Heart right ventricle (tissue), 16 donors: ENCODE measurements around the gene RHBDL3. TPM values are rescaled to one million over a fixed set of nuclear protein-coding genes. Genes with fewer than 3 reads are reported as not detected.

Source experiments
- ATAC-seq, 8 donors: fragments of 200-7000 bp; cut with Tn5 transposase; one replicate each; pipeline ENCODE4 v1.9.1; 2020; ENCODE audit warnings: mild to moderate bottlenecking in 8 of 8, moderate library complexity in 8 of 8, moderate number of reproducible peaks in 1 of 8
- DNase-seq, 2 donors: peaks; one replicate each; pipeline ENCODE4 v3.0.0-alpha.2; 2020
- H3K27ac ChIP-seq, 10 donors: fragments of 200-600 bp; sonication (generic) in 2 of 10; one replicate each; pipeline versions ENCODE4 v1.5.0 to v1.8.0; 2020 to 2022; ENCODE audit warnings: mild to moderate bottlenecking in 3 of 10
- H3K27me3 ChIP-seq, 7 donors: fragments of 200-600 bp; one replicate each; pipeline ENCODE4 v1.8.0; 2021 to 2022; ENCODE audit warnings: mild to moderate bottlenecking in 2 of 7
- H3K36me3 ChIP-seq, 9 donors: fragments of 200-600 bp; sonication (generic) in 1 of 9; one replicate each; pipeline versions ENCODE4 v1.5.0 to v1.8.0; 2020 to 2022; ENCODE audit warnings: mild to moderate bottlenecking in 2 of 9
- H3K4me1 ChIP-seq, 9 donors: fragments of 200-600 bp; sonication (generic) in 1 of 9; one replicate each; pipeline versions ENCODE4 v1.5.0 to v1.8.0; 2020 to 2022; ENCODE audit warnings: mild to moderate bottlenecking in 4 of 9
- H3K4me3 ChIP-seq, 10 donors: fragments of 200-600 bp; sonication (generic) in 2 of 10; one replicate each; pipeline versions ENCODE4 v1.5.0 to v1.8.0; 2020 to 2022; ENCODE audit warnings: mild to moderate bottlenecking in 7 of 10, moderate library complexity in 2 of 10
- H3K9me3 ChIP-seq, 11 donors: fragments of 200-600 bp in 10 of 11; sonication (generic) in 2 of 11; one replicate each; pipeline versions ENCODE4 v1.5.0 to v1.8.0; 2013 to 2022; ENCODE audit warnings: mild to moderate bottlenecking in 2 of 11, control low read depth in 1 of 11, moderate library complexity in 1 of 11
- CTCF ChIP-seq, 9 donors: fragments of 200-600 bp; sonication (generic) in 2 of 9; IDR thresholded peaks; one replicate each; pipeline versions ENCODE4 v1.5.0 to v1.8.0; 2021 to 2022; ENCODE audit warnings: antibody characterized with exemption in 9 of 9, mild to moderate bottlenecking in 5 of 9, moderate library complexity in 1 of 9
- WGBS, 2 donors: extraction: QIAGEN DNeasy Blood & Tissue Kit; methylation state at CpG; one replicate each; pipeline ENCODE4 v1.1.7; 2013; ENCODE audit warnings: inconsistent platforms in 1 of 2; 5-methylcytosine and 5-hydroxymethylcytosine counted together
- intact Hi-C, 10 donors: fragments of 100-400 bp; cut with DNase I; formaldehyde crosslinking; loops; one replicate each; pipeline versions ENCODE4 v1.11.1 to v1.14.2; 2022
- polyA plus RNA-seq, 2 donors: library from polyadenylated mRNA; stranded (reverse); fragments of 200-250 nt; gene quantifications; one replicate each; pipeline ENCODE4 v1.2.3, GENCODE V29; 2013
- total RNA-seq, 10 donors: library from RNA; stranded (reverse); fragmentation: NEBNext Ultra II Directional in 3 of 10; extraction: Animal tissue kit (Norgen Biotek cat#: 25700) in 3 of 10; gene quantifications; one replicate each; pipeline versions ENCODE4 v1.2.1 to v1.2.4, GENCODE V29; 2021 to 2023
- donor health status: Arrhythmogenic right ventricular cardiomyopathy.
- donor health status: ischemic (EF 13 %, LVEDD 7.1; RV severe dilation, severe dysfunction).
- donor health status: healthy with polysubstance abuse.
- donor health status: DM: no; HTN: yes; CAD: no.
- donor health status: DM: no; HTN: no; CAD: no.
- donor health status: ischemic (EF 25% LVEDD 6.9; RV normal size, moderate dysfunction).
- donor health status: ischemic (EF 25% LVEDD 5.7; RV mildly dilated, moderate dysfunction).
- donor health status: healthy.
- donor health status: DM: yes; HTN: yes; CAD: no.
- donor health status: Ischemic cardiomyopathy.
- donor health status: ischemic (EF 35%, LVEDD 5.7; RV mildly dilated, moderate dysfunction).
- donor health status: nonischemic (EF 11% LVEDD 7.7; RV severe dilation, severe dysfunction).
- donor health status: DM: yes; HTN: yes; CAD: no.
- donor health status: PGD.
- donor health status: ischemic (EF 29% LVEDD 5.4; RV normal size, mild dysfunction).
- donor health status: nonischemic (EF 23%, LVEDD 6.1; RV moderate dilation, normal function).

Gene RHBDL3
- total and polyA plus RNA-seq, 12 donors = 0.07 to 3.7 (median 0.30) TPM; not detected in 2

GRCh38 chr17:32342603-32343325 is 77.1 kb downstream of the RHBDL3 start:
- H3K27ac ChIP-seq = peak overlapping the region in 8 of 10 donors; percentile 59 to 93 (median 86)
- H3K4me1 ChIP-seq = peaks cover 2 to 23% (median 16%) of the 10 kb centered on the region in 9 donors
- 72 to 73% methylated on average over 14 of the region's 14 CpGs for WGBS, 2 donors
- intact Hi-C loops = no loop called here
- ATAC-seq (no peak), DNase-seq (no peak)
- H3K9me3 ChIP-seq = no peaks in the 10 kb centered on the region
- H3K36me3 ChIP-seq = peaks cover 0 to 25% (median 8%) of the 10 kb centered on the region in 9 donors
- H3K4me3 ChIP-seq = peak overlapping the region in 9 of 10 donors; percentile 58 to 87 (median 73)
- no peak for TF ChIP-seq CTCF (IDR thresholded peaks at IDR 0.05)
- no peaks in the 10 kb centered on the region for H3K27me3 ChIP-seq

GRCh38 chr17:32345951-32346600 is 80.4 kb downstream of the RHBDL3 start:
- Histone ChIP-seq H3K27me3 (no peaks in the 10 kb centered on the region), H3K27ac (no peak overlapping the region), H3K4me3 (no peak overlapping the region), H3K4me1 (peaks cover 2 to 29% (median 23%) of the 10 kb centered on the region in 9 donors), H3K36me3 (no peaks in the 10 kb centered on the region), H3K9me3 (no peaks in the 10 kb centered on the region)
- TF ChIP-seq CTCF (IDR thresholded peaks at IDR 0.05) = no peak
- DNase-seq (no peak), ATAC-seq (no peak)
- intact Hi-C loops = no loop called here
- 84 to 88% methylated on average over 11 of the region's 11 CpGs for WGBS, 2 donors

- intact Hi-C loops = no loop called here
- DNase-seq = no peak
- Histone ChIP-seq H3K27me3 (no peaks in the 10 kb centered on the region), H3K27ac (no peak overlapping the region), H3K9me3 (no peaks in the 10 kb centered on the region), H3K36me3 (peaks cover 0 to 20% (median 0%) of the 10 kb centered on the region in 9 donors), H3K4me1 (peaks cover 7 to 35% (median 29%) of the 10 kb centered on the region in 9 donors), H3K4me3 (peak overlapping the region in 1 of 10 donors; percentile 95)
- ATAC-seq = no peak
- no peak for TF ChIP-seq CTCF (IDR thresholded peaks at IDR 0.05)
- WGBS, 2 donors = 97% methylated on average over 2 of the region's 2 CpGs
Measured at GRCh38 chr17:32348483-32348800, 82.8 kb downstream of the RHBDL3 start.

- DNase-seq (peak in 1 of 2 donors; percentile 15), ATAC-seq (peak; percentile 16 to 53 (median 39))
- intact Hi-C loops = no loop called here
Measured at GRCh38 chr17:32349503-32349853, 83.8 kb downstream of the RHBDL3 start.

More at GRCh38 chr17:32349503-32349853, 83.8 kb downstream of the RHBDL3 start:
- Histone ChIP-seq H3K4me3 (peak overlapping the region; percentile 66 to 95 (median 82)), H3K27ac (peak overlapping the region; percentile 73 to 98 (median 94)), H3K36me3 (peaks cover 0 to 30% (median 7%) of the 10 kb centered on the region in 9 donors), H3K27me3 (no peaks in the 10 kb centered on the region), H3K4me1 (peaks cover 14 to 45% (median 39%) of the 10 kb centered on the region in 9 donors), H3K9me3 (no peaks in the 10 kb centered on the region)
- WGBS, 2 donors = 8 to 15% methylated on average over 15 of the region's 15 CpGs
- TF ChIP-seq CTCF (IDR thresholded peaks at IDR 0.05) = no peak
